SH-SY5Y (cell line): ENCODE results near the gene TSHR.

Experiments used
- GATA2 ChIP-seq: IDR thresholded peaks from 2 replicates; pipeline ENCODE4 v1.6.1; 2011; ENCODE audit warnings: mild to moderate bottlenecking, low read depth, low read length
- GATA3 ChIP-seq: IDR thresholded peaks from 2 replicates; pipeline ENCODE4 v1.6.1; 2011; ENCODE audit warnings: low read depth, mild to moderate bottlenecking, low read length, moderate library complexity

TSHR gene

GRCh38 chr14:80974679-80975078 is 19.3 kb downstream of the TSHR start:
- no peak for TF ChIP-seq GATA3
- TF ChIP-seq GATA2: no peak

- TF ChIP-seq GATA2 (no peak), GATA3 (no peak)
These were observed 21.8 kb downstream of the TSHR start for GRCh38 chr14:80977221-80977620.

- TF ChIP-seq GATA3 (no peak), GATA2 (peak; percentile 56; the same call in 1 of the 2 replicates)
These were observed 23.0 kb downstream of the TSHR start for GRCh38 chr14:80978403-80978802.

- TF ChIP-seq GATA3 (no peak), GATA2 (no peak)
These were observed 24.5 kb downstream of the TSHR start for GRCh38 chr14:80979951-80980350.

DNA sequence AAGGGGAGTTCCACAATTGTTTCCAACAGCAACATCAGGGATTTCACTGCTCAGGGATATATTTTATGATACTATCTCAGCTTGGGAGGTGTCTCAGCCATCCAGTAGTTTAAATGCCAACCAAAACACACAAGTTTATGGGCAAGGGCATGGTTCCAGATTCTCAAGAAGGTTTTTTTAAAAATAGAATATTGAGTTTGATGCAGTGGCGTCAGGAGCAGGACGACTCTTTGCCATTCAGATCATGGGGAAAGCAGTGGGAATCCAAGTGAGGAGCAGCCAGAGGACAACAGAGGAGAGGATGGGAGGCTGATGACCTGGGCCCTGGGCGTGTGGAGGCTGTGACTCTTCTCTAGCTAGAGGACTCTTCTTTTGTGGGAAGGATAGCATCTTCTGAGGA is 25.7 kb downstream of the TSHR start:
- no peak for TF ChIP-seq GATA2
- no peak for TF ChIP-seq GATA3

DNA sequence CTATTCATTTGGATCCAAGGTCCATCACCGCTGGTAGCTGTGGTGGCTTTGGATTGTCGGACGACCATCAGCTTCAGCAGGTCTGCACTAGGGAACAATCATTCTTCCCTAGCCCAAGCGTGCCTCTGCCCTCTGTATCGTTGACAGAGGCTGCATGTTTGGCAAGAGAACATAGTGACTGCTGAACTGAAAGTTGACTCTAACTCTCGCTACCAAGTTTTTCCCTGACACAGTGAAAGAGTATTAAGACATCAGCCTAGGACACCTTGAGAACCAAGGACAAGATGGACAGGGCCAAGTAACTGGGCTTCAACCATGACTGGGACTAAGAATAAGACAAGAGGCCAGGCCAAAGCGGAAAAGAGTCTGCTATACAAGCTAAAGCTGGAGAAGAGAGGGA is 26.3 kb downstream of the TSHR start:
- TF ChIP-seq GATA2 (no peak), GATA3 (no peak)

GRCh38 chr14:80982711-80983110 is 27.3 kb downstream of the TSHR start:
- no peak for TF ChIP-seq GATA2
- TF ChIP-seq GATA3: no peak

- TF ChIP-seq GATA2: no peak
- TF ChIP-seq GATA3: no peak
These were observed 32.0 kb downstream of the TSHR start for GRCh38 chr14:80987235-80988032.

- TF ChIP-seq GATA3: no peak
- TF ChIP-seq GATA2: no peak
These were observed 32.8 kb downstream of the TSHR start for GRCh38 chr14:80988192-80988591.

DNA sequence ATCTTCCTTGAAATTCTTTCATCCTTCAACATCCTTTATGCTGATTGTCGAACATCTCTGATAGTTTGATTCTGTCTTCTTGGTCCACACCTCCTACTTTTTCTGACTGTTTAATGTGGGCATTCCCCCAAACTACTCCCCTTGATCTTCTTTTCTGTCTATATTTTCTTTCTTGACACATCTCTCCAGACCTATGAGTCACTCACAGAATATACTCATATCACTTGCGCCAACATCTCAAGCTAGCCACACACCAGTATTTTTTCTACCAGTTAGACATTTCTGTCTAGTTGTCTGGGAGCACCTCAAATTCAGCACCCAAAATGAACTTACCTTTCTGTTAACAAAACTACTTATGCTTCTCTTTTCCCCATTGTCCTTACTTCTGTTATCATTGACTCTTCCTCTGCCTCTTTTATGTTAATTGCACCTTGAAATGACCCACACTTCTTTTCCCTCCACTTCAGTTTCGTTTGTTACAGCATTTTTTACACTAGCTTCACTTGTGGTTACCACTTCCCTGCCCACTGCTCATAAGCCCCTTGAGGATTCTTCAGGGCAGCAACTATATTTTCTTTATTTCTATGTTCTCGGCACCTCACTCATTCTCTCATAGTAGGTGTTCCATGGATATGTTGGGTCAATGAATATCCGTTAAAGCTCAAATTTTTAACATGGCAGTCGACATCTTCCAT is 33.5 kb downstream of the TSHR start:
- TF ChIP-seq GATA3: no peak
- no peak for TF ChIP-seq GATA2

DNA sequence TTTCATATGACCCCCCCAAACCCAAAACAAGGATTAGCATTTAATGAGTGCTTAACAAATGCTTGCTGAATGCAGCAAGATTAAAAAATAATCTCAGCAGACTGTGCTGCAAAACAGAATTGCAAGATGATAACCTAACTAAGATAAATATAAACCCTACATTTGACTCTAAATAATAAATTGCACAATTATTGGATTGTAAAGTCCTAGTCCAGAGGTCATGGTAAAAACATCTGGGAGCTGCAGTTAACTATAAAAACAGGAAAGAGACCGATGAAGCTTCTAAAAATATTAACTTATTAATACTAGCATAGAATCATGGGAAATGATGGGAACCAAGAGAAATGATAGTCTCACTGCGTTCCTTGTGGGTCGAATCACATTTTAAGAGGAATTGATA is 37.2 kb downstream of the TSHR start:
- TF ChIP-seq GATA2: no peak
- no peak for TF ChIP-seq GATA3

DNA sequence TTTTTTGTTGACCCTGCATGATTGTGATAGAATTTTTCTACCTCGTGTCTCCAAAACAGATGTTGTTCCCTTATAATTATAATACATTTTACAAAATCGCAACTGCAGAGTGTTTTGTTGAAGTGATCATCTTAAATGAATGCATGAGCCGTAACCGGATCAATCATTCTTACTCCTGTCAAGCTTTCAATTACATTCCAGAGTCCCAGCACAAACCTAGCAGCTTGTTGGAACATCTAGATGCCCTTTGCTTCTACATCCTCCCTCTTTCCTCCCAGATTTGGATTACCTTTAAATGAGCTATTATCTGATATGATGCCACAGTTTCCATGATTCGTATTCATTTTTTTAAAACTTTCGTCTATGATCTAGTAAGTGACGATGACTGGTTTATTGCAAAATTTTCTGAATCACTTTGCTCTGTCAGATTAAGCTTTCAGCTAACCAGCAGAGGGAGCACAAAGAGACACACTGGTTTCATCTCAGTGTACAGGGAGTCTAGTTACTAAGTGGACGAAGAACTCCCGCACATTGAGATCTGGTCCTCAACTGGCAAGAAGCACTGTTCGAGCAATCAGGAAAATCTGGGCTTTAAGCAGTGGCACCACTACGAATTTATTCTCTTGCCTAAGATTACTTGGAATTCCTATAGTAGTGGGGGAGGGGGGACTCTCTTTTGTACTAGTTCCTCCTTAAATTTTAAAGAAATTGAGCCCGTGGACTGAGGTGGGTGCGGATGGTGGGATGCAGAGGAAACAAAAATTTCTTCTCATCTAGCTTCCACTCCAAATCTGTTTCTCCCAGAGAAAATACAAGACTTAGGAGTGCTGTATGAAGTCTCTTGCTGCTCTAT is 40.9 kb downstream of the TSHR start:
- TF ChIP-seq GATA3 (no peak), GATA2 (no peak)

- TF ChIP-seq GATA2: no peak
- TF ChIP-seq GATA3: no peak
These were observed 46.0 kb downstream of the TSHR start for GRCh38 chr14:81001447-81001846.

DNA sequence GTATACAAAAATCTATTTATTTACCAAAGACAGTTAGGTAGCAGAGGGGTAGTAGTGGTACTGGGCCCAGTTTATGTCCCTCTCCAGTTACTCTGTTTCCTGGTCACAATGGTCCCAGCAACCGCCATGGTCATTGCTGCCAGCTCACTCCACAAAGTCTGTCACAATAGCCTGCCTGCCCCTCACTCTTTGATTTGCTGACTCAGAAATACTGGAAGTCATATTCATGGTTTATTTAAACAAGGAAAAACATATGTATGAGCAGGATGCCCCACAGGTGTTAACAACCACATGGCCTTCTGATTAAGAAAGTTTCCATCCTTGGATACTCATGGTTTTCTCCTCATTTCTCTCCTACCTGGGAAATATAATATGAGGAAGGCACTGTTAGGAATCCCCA is 49.2 kb downstream of the TSHR start:
- TF ChIP-seq GATA3: no peak
- TF ChIP-seq GATA2: no peak

- TF ChIP-seq GATA2: no peak
- TF ChIP-seq GATA3: no peak
These were observed 50.3 kb downstream of the TSHR start for GRCh38 chr14:81005540-81006228.
